ENCODE results near the gene PBX2.
A peak's percentile ranks its signal among the peaks of the same experiment; 100 is the strongest.
"Not testable (repeated sequence)": the region's sequence is repeated elsewhere in the genome, so short reads cannot be mapped to it uniquely, and the experiment has no call there.

PBX2 gene

GRCh38 chr6:32148289-32149091, 41.5 kb downstream of the PBX2 start:
- peak; percentile 91 for DNase-seq

GRCh38 chr6:32147401-32148132, 42.4 kb downstream of the PBX2 start:
- peak; percentile 68 for DNase-seq

GRCh38 chr6:32146687-32147086, 43.3 kb downstream of the PBX2 start:
- DNase-seq, result no peak

- DNase-seq, result no peak
Measured at GRCh38 chr6:32146287-32146686, 43.7 kb downstream of the PBX2 start.

- DNase-seq, result not testable (repeated sequence)
Measured at GRCh38 chr6:32144238-32144637, 45.8 kb downstream of the PBX2 start.

- no peak for DNase-seq
Measured at GRCh38 chr6:32140420-32141046, 49.5 kb downstream of the PBX2 start.

- no peak for DNase-seq
Measured at GRCh38 chr6:32139590-32139989, 50.4 kb downstream of the PBX2 start.

- DNase-seq, result no peak
Measured at GRCh38 chr6:32137454-32137853, 52.5 kb downstream of the PBX2 start.
